ENCODE measurements around the gene CBX8. TPM values are rescaled to one million over a fixed set of nuclear protein-coding genes. Genes with fewer than 3 reads are reported as not detected.
A peak's percentile ranks its signal among the peaks of the same experiment; 100 is the strongest.

CBX8 gene
- total and polyA plus RNA-seq, 4 donors, result 4.8 to 9.3 (median 5.5) TPM

- TF ChIP-seq CTCF (IDR thresholded peaks at IDR 0.05; ENCODE audit: control extremely low read depth, extremely low read depth), result no peak
- H3K4me1 ChIP-seq (ENCODE audit: control insufficient read depth in 5 of 5, insufficient read depth in 5 of 5, low read length in 5 of 5), result peaks cover 11 to 56% (median 46%) of the 10 kb centered on the region in 5 donors
- ATAC-seq (ENCODE audit: insufficient read depth, low FRiP score) (no peak), DNase-seq (peak; percentile 40 to 65 (median 62))
- WGBS, 2 donors, result 70 to 79% methylated on average over 24 of the region's 24 CpGs
- peaks cover 0 to 10% (median 9%) of the 10 kb centered on the region in 3 donors for H3K27me3 ChIP-seq (ENCODE audit: control insufficient read depth in 3 of 3, insufficient read depth in 3 of 3, low read length in 2 of 3)
- H3K9ac ChIP-seq (ENCODE audit: insufficient read depth in 1 of 2, low read length in 2 of 2), result no peak overlapping the region
- H3K36me3 ChIP-seq (ENCODE audit: control insufficient read depth in 4 of 4, insufficient read depth in 4 of 4, low read length in 4 of 4), result peaks cover 0 to 24% (median 8%) of the 10 kb centered on the region in 4 donors
- H3K4me3 ChIP-seq, result no peak overlapping the region
- H3K27ac ChIP-seq (ENCODE audit: low read depth in 1 of 2, low read length in 1 of 2), result peak overlapping the region in 1 of 2 donors; percentile 84
- H3K9me3 ChIP-seq (ENCODE audit: control insufficient read depth in 4 of 4, insufficient read depth in 3 of 4, low read length in 3 of 4), result peaks cover 0 to 4% (median 0%) of the 10 kb centered on the region in 4 donors
These were observed 39.2 kb upstream of the CBX8 start for GRCh38 chr17:79835953-79836509.

GRCh38 chr17:79835470-79835899 is 38.6 kb upstream of the CBX8 start:
- 86 to 97% methylated on average over 11 to 13 of the region's 13 CpGs for WGBS, 2 donors
- Histone ChIP-seq H3K4me3 (no peak overlapping the region), H3K9me3 (ENCODE audit: control insufficient read depth in 4 of 4, insufficient read depth in 3 of 4, low read length in 3 of 4) (no peaks in the 10 kb centered on the region), H3K9ac (ENCODE audit: insufficient read depth in 1 of 2, low read length in 2 of 2) (no peak overlapping the region), H3K4me1 (ENCODE audit: control insufficient read depth in 5 of 5, insufficient read depth in 5 of 5, low read length in 5 of 5) (peaks cover 11 to 62% (median 42%) of the 10 kb centered on the region in 5 donors), H3K36me3 (ENCODE audit: control insufficient read depth in 4 of 4, insufficient read depth in 4 of 4, low read length in 4 of 4) (peaks cover 0 to 24% (median 8%) of the 10 kb centered on the region in 4 donors), H3K27ac (ENCODE audit: low read depth in 1 of 2, low read length in 1 of 2) (no peak overlapping the region), H3K27me3 (ENCODE audit: control insufficient read depth in 3 of 3, insufficient read depth in 3 of 3, low read length in 2 of 3) (peaks cover 0 to 6% (median 5%) of the 10 kb centered on the region in 3 donors)
- ATAC-seq (ENCODE audit: insufficient read depth, low FRiP score), result no peak
- no peak for DNase-seq
- TF ChIP-seq CTCF (IDR thresholded peaks at IDR 0.05; ENCODE audit: control extremely low read depth, extremely low read depth), result no peak

- DNase-seq (peak in 1 of 3 donors; percentile 48), ATAC-seq (ENCODE audit: insufficient read depth, low FRiP score) (no peak)
- Histone ChIP-seq H3K27me3 (ENCODE audit: control insufficient read depth in 3 of 3, insufficient read depth in 3 of 3, low read length in 2 of 3) (peaks cover 0 to under 1% (median under 1%) of the 10 kb centered on the region in 3 donors), H3K9me3 (ENCODE audit: control insufficient read depth in 4 of 4, insufficient read depth in 3 of 4, low read length in 3 of 4) (no peaks in the 10 kb centered on the region), H3K9ac (ENCODE audit: insufficient read depth in 1 of 2, low read length in 2 of 2) (no peak overlapping the region), H3K4me1 (ENCODE audit: control insufficient read depth in 5 of 5, insufficient read depth in 5 of 5, low read length in 5 of 5) (peaks cover 11 to 58% (median 43%) of the 10 kb centered on the region in 5 donors), H3K36me3 (ENCODE audit: control insufficient read depth in 4 of 4, insufficient read depth in 4 of 4, low read length in 4 of 4) (peaks cover 0 to 24% (median 8%) of the 10 kb centered on the region in 4 donors), H3K27ac (ENCODE audit: low read depth in 1 of 2, low read length in 1 of 2) (no peak overlapping the region), H3K4me3 (no peak overlapping the region)
- WGBS, 2 donors, result 91% methylated on average over 57 to 61 of the region's 61 CpGs
- peak; percentile 10 for TF ChIP-seq CTCF (IDR thresholded peaks at IDR 0.05; ENCODE audit: control extremely low read depth, extremely low read depth)
These were observed 37.9 kb upstream of the CBX8 start for GRCh38 chr17:79834565-79835469.
